ENCODE data around the gene GASK1A.

Gene GASK1A

GRCh38 chr3:43106293-43106628 lies 127.2 kb downstream of the GASK1A start:
- no peak overlapping the region for H3K9ac ChIP-seq (ENCODE audit: low read length)
- no peak overlapping the region for H3K27ac ChIP-seq (ENCODE audit: low read depth, low read length)
- no peak overlapping the region for H3K4me3 ChIP-seq (ENCODE audit: insufficient read depth, low read length, poor library complexity, severe bottlenecking)
- H3K9me2 ChIP-seq (replicated peaks; ENCODE audit: insufficient read depth, low read length) = no peaks in the 10 kb centered on the region
- H3K79me2 ChIP-seq (ENCODE audit: insufficient read depth, low read length) = no peaks in the 10 kb centered on the region
- H3F3A ChIP-seq (ENCODE audit: insufficient read depth) = no peaks in the 10 kb centered on the region
- no peak overlapping the region for H2AFZ ChIP-seq (ENCODE audit: low read depth, low read length, severe bottlenecking)
- no peaks in the 10 kb centered on the region for H4K20me1 ChIP-seq (ENCODE audit: low read depth, low read length)
- no peaks in the 10 kb centered on the region for H3K36me3 ChIP-seq (ENCODE audit: low read length)
- TF ChIP-seq CTCF (IDR thresholded peaks at IDR 0.05; ENCODE audit: insufficient read depth, low read length, poor library complexity, severe bottlenecking) (no peak), EZH2phosphoT487 (conservative IDR thresholded peaks at IDR 0.05; ENCODE audit: low read length) (no peak)
- H3K9me3 ChIP-seq (ENCODE audit: insufficient read depth, low read length) = no peaks in the 10 kb centered on the region
- no peak overlapping the region for H3K4me2 ChIP-seq (ENCODE audit: low read depth, low read length, poor library complexity, severe bottlenecking)
- H3K27me3 ChIP-seq (ENCODE audit: low read length) = no peaks in the 10 kb centered on the region

Data from SU-DHL-6 (cell line).